Measurements from ENCODE around the gene ATP6V0E1. TPM values are rescaled to one million over a fixed set of nuclear protein-coding genes. Genes with fewer than 3 reads are reported as not detected.

The ATP6V0E1 gene
- total and polyA plus RNA-seq, 2 experiments from 2014 or later: 75.9 to 250 TPM

- TF ChIP-seq REST (IDR thresholded peaks at IDR 0.05; ENCODE audit: unreplicated experiment) (no peak), EZH2 (IDR thresholded peaks at IDR 0.05; ENCODE audit: low read depth, unreplicated experiment) (no peak), EZH2phosphoT487 (IDR thresholded peaks at IDR 0.05; ENCODE audit: unreplicated experiment) (no peak), ZNF331 (CRISPR knock-in tag; IDR thresholded peaks at IDR 0.05; ENCODE audit: low read depth) (no peak), POLR2AphosphoS5 (IDR thresholded peaks at IDR 0.05; ENCODE audit: low read depth) (no peak)
- TF ChIP-seq, protein P1, sequence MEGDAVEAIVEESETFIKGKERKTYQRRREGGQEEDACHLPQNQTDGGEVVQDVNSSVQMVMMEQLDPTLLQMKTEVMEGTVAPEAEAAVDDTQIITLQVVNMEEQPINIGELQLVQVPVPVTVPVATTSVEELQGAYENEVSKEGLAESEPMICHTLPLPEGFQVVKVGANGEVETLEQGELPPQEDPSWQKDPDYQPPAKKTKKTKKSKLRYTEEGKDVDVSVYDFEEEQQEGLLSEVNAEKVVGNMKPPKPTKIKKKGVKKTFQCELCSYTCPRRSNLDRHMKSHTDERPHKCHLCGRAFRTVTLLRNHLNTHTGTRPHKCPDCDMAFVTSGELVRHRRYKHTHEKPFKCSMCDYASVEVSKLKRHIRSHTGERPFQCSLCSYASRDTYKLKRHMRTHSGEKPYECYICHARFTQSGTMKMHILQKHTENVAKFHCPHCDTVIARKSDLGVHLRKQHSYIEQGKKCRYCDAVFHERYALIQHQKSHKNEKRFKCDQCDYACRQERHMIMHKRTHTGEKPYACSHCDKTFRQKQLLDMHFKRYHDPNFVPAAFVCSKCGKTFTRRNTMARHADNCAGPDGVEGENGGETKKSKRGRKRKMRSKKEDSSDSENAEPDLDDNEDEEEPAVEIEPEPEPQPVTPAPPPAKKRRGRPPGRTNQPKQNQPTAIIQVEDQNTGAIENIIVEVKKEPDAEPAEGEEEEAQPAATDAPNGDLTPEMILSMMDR (conservative IDR thresholded peaks at IDR 0.05; ENCODE audit: low read depth in 2 of 2): no peak
- TF ChIP-seq, protein P2, sequence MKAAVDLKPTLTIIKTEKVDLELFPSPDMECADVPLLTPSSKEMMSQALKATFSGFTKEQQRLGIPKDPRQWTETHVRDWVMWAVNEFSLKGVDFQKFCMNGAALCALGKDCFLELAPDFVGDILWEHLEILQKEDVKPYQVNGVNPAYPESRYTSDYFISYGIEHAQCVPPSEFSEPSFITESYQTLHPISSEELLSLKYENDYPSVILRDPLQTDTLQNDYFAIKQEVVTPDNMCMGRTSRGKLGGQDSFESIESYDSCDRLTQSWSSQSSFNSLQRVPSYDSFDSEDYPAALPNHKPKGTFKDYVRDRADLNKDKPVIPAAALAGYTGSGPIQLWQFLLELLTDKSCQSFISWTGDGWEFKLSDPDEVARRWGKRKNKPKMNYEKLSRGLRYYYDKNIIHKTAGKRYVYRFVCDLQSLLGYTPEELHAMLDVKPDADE (IDR thresholded peaks at IDR 0.05): no peak
Observed at GRCh38 chr5:172957458-172957857, 26.1 kb upstream of the ATP6V0E1 start (continued).

DNA sequence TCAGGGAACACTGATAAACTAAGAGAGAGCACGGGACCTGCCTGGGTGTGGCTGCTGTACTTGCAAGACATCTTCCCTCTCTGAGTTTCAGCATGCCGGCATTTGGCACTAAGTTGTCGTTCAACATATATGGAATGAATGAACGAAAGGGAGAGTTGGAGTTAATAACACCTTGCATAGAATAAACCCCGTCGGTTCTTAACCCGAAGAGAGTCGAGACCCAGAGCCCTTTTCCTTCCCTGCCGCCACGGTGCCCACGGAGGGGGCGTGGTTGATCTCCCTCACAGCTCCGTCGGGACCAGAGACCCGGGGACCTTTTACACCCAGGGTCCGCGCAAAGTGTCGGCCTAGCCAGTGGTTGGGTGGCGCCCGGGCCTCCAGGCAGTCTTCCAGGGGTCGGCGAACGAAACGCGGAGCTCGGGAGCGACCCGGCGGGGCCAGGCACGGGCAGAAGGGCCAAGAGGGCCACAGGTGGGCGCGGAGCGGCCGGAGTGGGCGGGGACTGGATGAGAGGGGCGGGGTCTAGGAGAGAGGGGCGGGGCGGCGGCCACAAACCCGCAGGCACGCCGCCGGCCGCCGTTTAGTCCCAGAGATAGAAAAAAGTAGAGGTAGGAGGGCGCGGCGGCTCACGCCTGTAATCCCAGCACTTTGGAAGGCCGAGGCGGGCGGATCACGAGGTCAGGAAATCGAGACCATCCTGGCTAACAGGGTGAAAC lies 25.1 kb upstream of the ATP6V0E1 start:
- H3K4me1 Mint-ChIP-seq: peaks cover 3% of the 10 kb centered on the region; the same call in 2 of the 3 replicates
- peaks cover 20% of the 10 kb centered on the region for H3K27me3 Mint-ChIP-seq (ENCODE audit: insufficient read depth, low read depth, poor library complexity)
- no peak overlapping the region for H3K27ac ChIP-seq (ENCODE audit: low read depth)
- DNase-seq (ENCODE audit: low spot score) (peak; percentile 80), ATAC-seq (peak; percentile 85)
- peaks cover 22% of the 10 kb centered on the region for H3K27me3 ChIP-seq (ENCODE audit: insufficient read depth)
- peak overlapping the region; percentile 87 for H3K27ac Mint-ChIP-seq
- H4K20me1 ChIP-seq (replicated peaks; ENCODE audit: insufficient read depth): peaks cover 12% of the 10 kb centered on the region; the same call in 1 of the 2 replicates
- H3K4me3 ChIP-seq: peak overlapping the region; percentile 98
- H3K4me2 ChIP-seq: peak overlapping the region; percentile 97
- H2AFZ ChIP-seq: peak overlapping the region; percentile 97
- H3K9me3 Mint-ChIP-seq: no peaks in the 10 kb centered on the region
- no peaks in the 10 kb centered on the region for H3K36me3 ChIP-seq (ENCODE audit: insufficient read depth)
- peaks cover 11% of the 10 kb centered on the region for H3K36me3 Mint-ChIP-seq (ENCODE audit: low read depth)
- peak overlapping the region; percentile 96 for H3K4me3 Mint-ChIP-seq
- H3F3A ChIP-seq (replicated peaks; ENCODE audit: low read depth): no peaks in the 10 kb centered on the region
- H3K4me1 ChIP-seq (ENCODE audit: insufficient read depth): peaks cover 3% of the 10 kb centered on the region; the same call in 1 of the 2 replicates
- no peaks in the 10 kb centered on the region for H3K9me2 ChIP-seq (ENCODE audit: insufficient read depth)
- peaks cover 12% of the 10 kb centered on the region for H3K79me2 ChIP-seq (replicated peaks; ENCODE audit: insufficient read depth)
- TF ChIP-seq EZH2phosphoT487 (IDR thresholded peaks at IDR 0.05; ENCODE audit: unreplicated experiment) (no peak), POLR2AphosphoS5 (IDR thresholded peaks at IDR 0.05; ENCODE audit: low read depth) (no peak; the same call in 1 of the 2 replicates), NANOG (IDR thresholded peaks at IDR 0.05; ENCODE audit: borderline replicate concordance) (no peak), REST (IDR thresholded peaks at IDR 0.05; ENCODE audit: unreplicated experiment) (no peak)

Data from GM23338 (cell line).